ENCODE data around the gene INPP4B.

INPP4B gene

DNA sequence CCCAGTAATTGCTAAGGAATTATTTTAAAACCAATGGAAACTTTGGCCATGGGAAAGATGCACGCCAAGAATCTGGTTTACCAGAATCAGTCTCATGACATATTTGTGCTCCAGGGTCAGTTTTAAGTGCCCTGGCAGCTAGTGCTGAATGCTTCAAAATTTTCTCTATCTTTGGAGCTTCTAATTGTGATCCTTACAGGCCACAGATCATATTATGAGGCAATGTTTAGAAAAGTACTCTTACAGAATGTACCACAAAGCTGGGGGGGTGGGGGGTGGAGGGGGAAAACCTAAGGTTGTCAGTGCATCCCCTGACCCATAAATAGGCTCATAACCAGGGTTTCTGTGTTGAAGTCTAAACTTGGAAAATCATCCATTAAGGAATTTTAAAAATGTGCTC, 514.5 kb downstream of the INPP4B start:
- no peak for DNase-seq

DNA sequence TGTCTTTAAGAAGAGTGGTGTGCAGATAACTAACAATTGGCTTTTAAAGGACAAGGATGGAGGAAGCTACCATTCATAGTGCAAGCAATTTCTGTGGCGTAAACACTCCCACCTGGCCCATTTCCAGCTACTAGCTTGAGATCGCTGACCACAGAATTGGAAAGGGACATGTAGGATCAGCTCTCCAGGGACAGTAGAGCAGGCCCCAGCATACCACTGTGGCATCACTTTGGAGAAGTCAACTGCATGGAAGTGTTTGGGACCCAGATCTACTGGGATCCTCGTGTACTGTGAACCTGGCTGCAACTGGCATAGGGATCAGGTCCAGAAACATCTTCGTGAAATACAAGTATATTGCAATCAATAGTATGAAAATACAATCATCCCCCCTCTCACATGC, 515.0 kb downstream of the INPP4B start:
- no peak for DNase-seq

DNA sequence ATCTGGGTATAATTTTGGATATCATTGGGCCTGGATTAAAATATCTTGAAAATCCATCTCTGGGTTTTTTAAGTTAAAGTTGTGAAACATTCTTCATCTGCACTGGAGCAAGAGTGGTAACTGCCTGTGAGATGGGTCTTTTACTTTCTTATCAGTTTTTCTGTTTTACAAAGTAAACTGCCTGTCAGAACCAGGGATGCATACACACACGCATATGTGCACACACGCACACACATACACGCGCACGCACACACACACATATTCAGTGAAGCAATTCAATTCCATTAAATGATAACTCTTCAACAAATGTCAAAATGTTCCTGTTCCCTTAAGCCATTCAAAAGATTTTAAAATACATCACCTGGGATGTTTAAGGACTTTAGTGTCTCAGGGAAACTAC, 515.8 kb downstream of the INPP4B start:
- DNase-seq: no peak

DNA sequence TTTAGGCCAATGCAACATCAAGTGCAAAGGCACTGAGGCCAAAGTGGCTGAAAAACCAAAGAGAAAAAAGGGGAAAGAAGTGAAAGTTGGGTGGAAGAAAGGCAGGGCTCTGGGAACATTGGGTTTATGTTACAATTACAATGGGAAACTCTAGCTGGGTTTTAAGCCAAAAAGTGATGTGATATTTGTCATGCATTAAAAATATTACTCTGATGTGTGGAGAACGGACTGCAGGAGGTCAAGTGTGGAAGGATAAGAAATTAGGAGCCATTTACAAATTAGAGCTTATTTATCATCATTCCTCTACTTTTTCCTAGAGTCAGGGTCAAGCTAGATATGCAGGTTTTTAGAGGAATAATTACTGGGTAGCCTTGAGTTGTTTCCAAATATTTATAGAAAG, 516.8 kb downstream of the INPP4B start:
- no peak for DNase-seq

DNA sequence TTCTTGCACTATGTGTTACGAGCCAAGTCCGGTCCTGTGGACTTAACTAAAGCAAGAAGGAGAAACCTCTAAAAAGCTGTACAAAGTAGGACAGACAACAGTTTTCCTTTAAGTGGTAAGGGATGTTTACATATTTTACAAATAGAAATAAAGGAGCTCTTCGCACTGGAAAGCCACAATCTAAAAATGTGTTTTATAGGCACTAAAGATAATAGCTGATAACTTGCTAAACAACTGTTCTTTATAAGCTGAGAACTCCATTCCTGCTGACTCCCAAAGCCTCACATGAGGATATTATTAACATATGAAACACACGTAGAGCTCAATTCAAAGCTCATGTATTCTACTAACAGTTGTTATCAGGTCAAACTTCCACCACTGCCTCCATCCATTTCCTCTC, 519.9 kb downstream of the INPP4B start:
- no peak for DNase-seq

DNA sequence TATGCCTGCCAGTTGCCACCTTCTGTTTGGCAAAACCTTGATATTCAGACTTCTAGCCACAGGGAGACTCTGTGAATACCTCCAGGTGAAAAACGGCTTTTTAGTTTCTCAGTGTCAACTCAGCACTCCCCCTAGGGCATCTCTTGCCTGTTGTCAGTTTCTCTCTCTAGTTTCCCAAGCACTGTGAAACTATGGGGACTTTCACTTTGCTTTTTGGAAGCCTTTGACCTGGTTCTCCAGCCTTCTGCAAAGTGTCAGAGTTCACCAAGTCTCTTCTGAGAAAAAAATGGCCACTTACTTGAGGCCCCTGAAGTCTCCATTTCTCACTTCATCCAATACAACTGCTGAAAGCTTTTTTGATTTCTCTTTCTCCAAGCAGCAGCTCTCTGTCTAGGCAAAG, 521.5 kb downstream of the INPP4B start:
- DNase-seq: no peak

DNA sequence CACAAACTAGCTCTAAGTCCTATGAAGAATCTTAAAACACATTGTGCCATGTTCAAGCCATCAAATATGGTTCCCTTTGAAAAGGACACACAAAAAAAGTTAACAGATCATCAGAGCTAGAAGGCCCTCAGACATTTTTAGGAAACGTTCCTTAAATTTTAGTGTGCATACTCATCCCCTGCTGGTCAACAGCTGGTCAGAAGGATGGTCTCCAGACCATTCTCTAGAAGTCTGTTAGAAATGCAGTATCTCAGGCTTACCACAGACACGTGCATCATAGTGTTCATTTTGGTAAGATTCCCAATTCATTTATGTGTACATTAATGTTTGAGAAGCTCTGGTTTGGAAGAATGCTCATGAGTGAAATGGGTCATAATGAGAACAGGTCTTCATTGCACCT, 523.1 kb downstream of the INPP4B start:
- no peak for DNase-seq

DNA sequence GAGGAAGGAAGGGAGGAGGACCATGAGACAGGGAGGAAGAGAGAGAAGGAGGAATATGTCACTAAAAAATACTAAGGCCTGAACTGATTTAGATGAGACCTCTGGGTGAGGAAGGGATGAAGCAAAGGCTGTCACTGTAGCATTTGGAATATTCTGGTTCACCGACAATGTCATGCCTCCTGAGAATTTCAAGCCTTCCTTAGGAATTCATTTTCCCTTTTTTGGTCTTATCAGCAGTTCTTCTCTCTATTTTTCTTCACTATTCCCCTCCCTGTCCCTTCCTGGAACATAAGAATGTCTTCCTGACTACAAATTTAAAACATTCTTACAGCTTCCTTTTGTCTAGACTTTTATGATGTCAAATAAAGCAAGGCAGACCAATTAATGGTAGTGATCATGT, 527.8 kb downstream of the INPP4B start:
- no peak for DNase-seq

DNA sequence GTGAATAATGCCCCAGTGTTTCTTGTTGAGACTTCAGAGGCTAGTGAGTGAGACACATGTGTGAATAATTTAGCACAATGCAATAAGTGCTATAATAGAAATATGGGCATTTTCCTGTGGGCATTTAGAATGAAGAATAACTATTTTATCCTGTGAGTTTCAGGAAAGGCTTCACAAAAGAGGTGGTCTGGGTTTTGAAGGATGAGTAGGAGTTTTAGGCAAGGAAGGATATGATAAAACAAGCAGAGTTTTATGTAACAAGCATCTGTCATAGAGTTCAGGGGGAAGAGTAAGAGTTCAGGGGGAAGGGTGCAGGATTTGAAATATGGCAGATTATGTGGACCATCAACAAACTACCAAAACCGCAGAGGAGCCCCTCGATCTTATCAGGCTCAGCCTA, 529.2 kb downstream of the INPP4B start:
- no peak for DNase-seq

DNA sequence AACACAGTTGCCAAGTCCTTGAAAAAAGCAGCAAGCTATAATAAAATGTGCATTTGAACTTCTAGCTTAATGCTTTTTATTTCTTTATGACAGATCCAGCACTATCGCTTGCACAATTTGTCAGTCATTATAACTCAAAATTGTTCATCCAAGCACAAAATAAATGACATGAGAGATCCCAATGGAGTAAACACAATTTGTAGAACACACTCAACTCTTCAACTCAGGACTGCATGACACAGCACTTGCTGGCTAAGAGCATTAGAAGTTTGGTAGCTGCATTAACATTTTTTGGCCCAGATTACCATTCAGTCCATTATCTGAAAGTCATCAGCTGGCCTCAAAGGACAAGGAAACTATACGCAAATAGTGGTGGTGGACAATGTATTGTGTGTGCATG, 530.1 kb downstream of the INPP4B start:
- no peak for DNase-seq

DNA sequence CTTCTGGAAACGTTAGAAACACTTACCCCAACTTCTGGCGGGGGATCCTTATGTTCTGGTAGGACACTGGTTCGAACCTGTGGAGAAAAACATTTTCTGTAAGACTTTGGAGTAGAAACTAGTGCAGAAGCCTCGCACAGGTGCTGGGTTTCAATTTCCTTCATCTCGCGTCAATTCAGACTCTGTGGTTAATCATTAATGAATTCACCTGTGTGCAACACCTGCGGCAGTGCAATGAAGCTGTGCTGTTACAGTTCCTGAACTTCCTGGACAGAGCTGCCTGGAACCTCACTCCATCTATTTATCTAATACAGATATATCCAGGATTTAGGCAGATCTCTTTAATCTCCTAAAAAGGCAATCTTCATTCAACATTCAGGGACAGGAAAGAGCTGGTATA, 531.4 kb downstream of the INPP4B start:
- no peak for DNase-seq

DNA sequence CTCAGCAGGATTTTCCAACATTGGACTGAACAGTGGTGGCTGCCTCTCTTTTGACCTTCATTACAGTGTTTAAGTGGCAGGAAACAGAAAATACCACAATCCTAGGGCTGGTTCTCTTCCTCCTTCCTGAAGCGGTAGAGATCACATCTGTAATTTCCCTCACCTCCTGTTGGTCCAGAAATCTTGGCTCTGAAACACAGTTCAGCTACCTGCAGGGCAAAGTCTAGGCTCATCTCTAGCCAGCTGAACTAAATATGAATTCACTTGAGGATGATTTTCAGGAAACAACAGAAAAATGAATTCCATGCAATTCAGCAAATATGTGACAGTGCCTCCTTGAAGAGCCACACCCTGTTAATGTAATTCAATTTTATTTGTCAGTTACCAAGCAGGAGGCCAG, 531.9 kb downstream of the INPP4B start:
- no peak for DNase-seq

DNA sequence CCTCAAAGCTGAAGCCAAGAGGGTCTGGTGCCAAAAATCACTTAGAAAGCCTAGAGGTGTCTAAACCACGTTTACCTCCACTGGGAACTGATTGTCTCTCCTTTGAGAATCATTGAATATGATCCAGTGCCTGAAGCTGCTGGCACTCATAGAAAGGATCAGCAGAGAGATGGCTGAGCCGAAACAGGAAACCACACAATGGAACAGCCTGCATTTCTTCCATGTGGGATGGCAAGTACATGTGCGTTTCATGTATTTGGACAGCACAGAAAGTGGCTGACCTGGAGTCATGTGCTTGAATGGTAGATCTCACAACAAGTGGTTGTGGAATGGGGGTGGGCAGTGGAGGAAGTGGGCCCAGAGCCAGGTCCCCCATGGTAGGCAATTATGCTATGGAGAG, 533.7 kb downstream of the INPP4B start:
- DNase-seq: no peak

DNA sequence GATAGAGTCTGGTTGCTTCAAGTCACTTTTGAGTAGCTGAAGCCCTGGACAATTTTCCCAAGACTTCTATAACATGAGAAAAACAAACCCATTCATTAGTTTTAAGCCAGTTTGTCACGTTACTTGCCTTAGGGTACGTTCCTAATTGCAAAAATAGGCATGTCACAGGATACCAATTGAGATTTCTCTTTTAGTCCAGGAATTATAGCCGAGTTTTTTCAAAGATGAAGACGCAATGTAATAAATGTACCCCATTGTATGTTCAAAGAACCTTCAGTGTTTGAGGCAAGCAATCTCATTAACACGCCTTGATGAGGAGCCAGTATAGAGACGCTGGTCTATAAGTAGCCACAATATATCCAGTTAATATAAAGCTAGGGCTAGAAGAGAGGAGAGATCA, 534.2 kb downstream of the INPP4B start:
- no peak for DNase-seq

DNA sequence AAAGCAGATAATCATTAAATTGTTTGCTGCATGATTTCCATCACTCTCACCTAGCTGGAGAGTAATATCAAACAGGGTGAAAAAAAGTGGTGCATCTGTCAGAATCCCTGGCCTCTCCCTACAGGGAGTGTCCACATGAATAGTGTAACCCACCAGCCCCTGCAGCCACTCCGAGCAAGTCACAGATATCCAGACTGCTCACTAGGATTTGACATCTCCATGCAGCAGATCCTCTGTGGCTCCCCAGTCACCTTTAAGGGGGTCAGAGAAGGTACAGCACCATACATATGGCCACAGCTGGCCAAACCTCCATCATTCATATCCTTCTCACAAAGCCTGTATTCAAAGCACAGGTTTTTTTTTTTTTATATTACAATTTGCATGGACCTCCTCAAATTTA, 536.3 kb downstream of the INPP4B start:
- DNase-seq: no peak

DNA sequence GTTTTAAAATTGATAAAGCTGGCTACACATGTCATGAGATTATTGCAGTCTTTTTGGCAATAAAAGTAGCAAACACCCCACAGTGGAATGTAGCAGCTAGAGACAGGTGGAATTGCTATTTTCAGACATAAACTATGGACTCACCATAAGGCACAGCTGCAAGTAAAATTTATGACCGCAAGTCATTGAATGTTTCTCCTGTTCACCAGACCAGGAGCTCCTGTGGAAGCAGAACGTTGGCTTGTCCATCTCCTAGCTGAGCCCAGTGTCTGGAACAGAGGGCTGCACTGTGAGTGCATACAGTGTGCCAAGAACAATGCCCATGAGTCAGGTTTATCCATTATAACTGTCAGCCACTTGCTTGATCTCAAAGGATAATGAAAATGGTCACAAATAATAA, 538.2 kb downstream of the INPP4B start:
- DNase-seq: no peak

DNA sequence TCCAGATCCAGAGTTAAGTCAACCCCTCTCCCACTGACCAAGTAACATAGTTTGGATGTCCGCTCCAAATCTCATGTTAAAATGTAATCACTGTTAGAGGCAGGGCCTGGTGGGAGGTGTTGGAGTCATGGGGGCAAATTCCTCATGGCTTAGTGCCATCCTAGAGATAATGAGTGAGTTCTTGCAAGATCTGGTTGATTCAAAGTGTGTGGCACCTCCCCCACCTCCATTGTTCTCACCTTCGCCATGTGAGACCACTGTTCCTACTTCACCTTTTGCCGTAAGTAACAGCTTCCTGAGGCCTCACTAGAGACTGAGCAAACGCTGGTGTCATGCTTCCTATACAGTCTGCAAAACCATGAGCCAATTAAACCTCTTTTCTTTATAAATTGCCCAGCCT, 548.8 kb downstream of the INPP4B start:
- no peak for DNase-seq

DNA sequence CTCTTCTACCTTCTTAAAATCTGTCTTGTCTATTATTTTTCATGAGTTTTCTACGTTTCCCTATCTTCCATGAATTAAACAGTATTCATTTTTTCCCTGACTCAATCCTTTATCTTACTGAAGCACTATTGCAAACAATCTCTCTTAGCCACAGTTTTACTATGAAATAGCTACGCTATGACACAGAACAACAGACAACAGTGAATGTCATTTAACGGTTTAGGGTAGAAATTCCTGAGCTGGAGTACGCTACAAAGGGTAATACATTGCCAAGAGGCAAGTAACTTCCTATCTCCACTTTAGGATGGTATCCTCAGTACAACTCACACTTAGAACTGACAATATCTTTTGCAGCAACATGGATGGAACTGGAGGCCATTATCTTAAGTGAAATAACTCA, 552.6 kb downstream of the INPP4B start:
- no peak for DNase-seq

DNA sequence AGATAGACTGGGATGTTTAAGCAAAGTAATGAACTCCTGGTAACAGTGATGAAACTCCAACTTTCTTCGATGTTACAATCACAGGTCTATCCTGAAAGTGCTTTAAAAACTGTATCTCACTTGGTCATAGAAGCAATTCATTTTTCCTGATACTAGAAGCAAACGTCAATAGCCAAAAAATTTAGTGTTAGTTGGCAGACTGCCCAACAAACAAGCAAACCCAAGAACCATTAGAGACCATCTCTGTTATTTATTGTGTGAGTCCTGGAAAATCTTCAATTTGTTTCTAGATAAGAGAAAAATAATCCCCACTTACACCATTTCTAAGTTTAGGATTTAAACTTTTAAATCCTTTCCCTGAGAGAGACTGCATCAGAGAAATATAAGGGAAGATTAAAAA, 553.9 kb downstream of the INPP4B start:
- DNase-seq: no peak

DNA sequence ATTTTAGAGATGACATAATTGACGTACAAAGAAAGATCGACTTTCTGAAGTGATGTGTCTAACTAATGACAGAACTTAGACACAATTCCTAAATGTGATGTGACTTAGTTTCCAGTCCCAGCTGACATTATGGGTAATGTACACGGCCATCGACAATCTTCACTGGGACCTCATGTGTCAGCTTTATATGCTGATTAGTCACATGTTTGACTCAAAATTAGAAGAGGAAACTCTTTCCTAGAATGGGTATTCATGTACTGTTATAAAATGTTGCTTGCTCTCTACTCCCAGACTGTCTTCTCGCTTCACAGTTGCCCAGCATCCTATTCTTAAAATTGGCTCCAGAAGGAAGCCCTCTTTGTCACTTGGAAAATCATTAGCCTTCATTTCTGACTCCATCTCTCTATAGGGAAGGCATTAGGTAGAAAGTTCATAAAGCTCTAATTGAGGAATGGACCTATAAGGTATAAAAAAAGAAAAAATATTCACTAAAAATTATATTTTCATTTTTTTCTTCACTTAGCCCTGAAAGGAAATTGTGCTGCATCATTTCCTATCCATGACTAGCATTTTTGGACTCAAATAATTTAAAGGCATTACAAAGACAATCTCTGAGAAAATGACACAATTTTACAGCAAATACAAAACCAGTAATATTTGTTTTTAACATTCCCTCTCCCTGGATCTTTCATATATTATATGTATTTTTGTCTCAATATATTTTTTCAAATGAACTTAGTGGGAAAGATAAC, 554.6 kb downstream of the INPP4B start:
- DNase-seq: no peak

DNA sequence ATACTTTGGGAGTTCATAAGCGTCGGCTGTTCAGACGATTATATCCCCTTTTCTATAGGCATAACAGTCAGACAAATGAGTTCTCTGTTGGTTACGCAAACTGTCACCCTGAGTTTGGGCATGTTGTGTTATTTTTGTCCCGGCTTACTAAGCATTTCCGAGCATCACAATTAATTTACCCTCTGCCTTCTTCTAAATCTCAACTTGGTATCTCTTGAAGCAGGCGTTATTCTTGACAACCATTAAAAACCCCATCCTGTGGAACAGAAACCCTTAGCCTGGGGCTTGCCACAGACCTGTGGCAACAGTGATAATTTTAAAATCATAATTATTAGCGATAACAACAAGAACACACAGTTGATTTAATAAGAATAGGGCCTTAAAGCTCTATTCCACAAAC, 558.7 kb downstream of the INPP4B start:
- no peak for DNase-seq

DNA sequence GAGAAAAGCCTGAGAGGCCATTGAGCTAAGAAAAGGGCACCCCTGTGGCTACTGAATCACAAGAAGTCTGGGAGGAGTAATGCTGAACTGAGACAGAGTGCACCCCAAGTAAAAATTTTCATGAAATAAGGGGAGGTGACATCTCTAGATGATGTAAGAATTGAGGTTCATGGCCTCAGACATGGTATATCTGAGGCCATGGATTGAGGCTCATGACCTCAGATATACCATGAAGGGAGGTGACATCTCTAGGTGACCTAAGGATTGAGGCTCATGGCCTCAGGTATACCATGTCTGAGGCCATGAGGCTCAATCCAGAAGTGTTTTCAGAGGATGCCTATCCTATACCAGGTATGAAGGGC, 560.9 kb downstream of the INPP4B start:
- DNase-seq: no peak

DNA sequence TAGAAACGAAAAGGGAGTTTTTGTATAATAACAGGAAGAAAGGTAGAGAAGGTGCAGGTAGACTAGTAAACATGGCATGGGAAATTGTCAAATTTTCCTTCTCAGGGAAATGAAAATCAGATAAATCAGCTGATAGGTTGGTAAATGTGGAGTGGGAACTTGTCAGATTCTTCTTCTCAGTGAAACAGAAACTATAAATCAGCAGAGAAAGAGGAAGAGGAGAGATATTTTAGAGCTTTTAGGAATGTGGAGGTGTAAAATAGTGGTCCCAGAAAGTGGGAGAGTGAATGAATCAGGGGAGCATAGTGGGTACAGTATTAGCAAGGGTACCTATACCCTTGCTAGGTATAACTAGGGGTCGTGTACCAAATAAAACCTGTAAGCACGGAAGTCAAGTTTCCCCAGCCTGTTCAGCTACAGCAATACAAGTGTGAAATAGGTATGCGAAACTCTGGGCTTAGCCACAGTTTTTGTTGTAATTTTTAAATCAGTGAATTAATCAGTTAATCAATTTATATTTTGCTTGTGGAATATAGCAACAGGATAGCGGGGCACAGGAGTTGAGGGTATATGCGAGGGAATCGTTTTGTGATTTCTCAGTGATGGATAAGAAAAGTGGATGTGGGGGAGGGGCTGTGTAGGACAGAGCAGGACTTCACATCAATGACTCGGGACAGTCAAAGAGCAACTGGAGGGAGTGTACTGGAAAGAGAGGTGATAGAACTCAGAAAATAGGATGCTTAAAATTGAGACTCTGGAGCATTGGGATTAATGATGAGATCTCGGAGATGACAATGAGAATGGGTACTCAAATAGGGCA, 561.5 kb downstream of the INPP4B start:
- no peak for DNase-seq

DNA sequence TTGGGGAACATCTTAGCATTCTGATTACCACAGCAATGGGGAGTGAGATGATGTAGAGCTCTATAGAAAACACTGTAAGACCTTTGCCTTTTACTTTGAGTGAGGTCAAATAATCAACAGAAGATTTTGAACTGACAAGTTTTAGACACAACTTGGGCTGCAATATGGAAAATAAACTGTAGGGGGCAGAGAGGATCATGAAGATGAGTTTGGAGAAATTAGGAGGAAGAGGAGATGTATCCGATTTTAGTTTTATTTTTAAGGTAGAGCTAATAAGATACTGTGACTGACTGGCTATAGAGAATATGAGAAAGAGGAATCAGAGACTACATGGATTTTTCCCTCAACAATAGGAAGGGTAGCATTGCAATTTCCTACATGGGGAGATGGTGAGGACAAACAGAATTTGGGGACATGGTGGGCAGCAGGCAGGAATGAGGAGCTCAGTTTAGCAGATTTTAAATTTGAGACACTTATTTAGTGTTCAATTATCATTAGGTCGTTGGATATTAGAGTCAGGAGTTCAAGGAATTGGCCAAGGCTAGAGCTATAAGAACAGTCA, 563.1 kb downstream of the INPP4B start:
- no peak for DNase-seq

DNA sequence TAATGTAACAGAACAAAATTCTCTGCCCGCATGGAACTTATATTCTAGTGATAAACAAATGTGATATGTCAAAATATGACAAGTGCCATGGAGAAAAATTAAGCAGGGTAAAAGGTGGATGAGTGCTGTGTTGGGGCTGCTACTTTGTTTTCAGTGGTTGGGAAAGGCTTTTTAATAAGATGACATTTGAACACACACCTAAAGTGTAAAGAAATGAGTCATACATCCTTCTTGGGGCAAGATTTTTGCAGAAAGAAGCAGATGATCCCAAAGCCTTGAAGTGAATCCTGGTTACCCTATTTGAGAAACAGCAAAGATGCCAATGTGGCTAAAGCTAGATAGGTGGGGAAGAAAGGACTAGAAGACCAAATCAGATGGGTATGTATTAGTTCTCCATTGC, 564.1 kb downstream of the INPP4B start:
- DNase-seq: no peak
